Activated naive CD8-positive, alpha-beta T cell treated with anti-CD3 and anti-CD28 coated beads, Interleukin-2, amount 50 U/mL, for 16 hours (primary cell): ENCODE data around the gene CCDC149.

Experiments used
- DNase-seq: peaks from one replicate; pipeline ENCODE4 v3.0.0-alpha.2; 2020; ENCODE audit warnings: low read depth, low spot score

The CCDC149 gene

DNA sequence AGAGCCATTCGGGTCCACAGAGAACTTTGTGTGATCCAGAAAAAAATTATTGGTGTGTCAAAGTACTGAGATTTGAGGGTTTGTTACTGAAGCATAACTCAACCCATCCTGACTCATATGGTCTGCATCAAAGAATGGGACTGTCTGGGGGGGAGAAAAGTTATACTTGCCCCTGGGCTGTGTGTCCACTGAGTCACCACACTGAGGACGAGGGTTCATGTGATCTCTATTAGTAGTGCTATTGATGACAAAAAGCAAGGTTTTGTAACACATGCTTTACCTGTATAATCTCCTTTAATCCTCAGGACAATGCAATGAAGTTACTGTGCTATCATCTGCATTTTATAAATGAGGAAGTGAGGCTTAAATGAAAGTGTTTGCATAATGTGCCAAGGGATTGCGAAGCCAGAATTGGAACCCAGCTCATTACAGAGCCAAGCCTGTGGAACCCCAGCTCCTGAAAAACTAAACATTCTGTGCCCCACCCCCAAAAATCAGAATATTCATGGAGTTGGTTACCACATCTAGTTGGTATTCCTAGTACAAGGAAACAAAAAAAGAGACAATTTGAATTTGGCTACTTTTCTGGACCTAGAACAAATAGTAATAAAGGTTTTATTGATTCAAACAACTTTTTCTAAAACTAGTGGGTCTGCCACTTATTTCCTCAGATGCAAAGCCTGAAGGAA, 31.2 kb downstream of the CCDC149 start:
- DNase-seq = no peak

DNA sequence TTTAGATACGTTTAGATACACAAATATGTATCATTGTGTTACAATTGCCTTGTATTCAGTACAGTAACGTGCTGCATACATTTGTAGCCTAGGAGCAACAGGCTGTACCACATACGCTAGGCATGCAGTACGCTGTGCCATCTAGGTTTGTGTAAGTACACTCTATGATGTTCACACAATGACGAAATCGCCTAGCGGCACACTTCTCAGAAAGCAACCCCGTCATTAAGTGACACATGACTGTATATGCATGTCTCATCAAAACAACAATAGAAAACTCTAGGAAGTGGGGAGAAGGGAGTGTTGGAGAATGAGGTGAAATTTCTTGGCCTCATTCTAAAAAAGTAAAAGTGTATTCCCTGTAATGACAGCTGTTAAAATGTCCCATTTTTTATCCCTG, 32.7 kb downstream of the CCDC149 start:
- no peak for DNase-seq

DNA sequence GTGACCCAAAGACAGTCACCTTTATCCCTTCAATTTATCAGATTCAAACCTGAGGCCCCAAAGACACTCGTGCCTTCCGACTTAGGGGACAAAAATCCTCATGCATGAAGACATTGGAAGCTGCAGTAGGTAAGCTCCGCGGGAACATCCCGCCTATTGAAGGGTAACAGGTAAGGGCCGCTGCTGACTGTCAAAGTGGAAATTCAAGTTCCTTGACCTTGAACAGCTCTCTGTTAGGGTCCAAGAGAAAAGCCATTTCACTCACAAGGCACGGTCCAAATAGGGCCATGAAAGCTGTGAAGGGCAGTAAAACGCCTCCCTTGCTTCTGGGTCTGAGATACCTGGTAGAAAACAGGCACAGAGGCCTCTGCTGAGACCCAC, 34.2 kb downstream of the CCDC149 start:
- DNase-seq = no peak

DNA sequence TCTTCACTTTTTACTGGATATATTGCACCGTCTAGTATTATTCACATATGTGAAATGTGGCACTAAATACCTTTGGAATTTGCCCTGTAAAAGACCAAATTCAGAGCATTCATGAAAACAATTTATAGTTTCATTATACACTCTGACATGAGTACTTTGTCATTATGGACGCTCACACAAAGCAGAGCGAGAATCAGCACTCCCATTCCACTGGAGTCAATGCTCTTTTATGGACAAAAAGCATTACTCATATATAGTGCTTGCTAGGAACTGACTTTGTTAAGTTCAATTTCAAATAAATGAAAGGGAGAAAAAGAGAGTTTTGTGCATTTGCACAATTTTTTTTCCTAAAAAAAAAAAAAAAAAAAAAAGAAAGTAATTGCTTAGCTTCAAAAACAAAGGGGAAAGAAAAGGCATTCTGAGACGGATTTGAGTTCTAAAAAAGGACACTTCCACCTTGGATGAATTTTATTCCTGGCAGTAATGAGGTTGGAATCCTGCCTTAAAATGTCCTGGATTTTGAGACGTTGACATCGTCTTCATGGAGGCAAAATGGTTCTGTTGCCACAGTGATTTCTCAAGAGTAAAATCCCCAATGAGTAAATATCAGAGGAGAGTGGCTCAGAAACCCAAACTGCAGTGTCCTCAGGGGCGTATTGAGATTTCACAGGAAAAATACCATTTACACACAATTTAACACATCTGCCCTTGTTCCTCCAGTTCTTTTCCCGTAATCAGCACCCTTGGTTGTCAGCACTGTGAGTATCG, 34.8 kb downstream of the CCDC149 start:
- DNase-seq = no peak

DNA sequence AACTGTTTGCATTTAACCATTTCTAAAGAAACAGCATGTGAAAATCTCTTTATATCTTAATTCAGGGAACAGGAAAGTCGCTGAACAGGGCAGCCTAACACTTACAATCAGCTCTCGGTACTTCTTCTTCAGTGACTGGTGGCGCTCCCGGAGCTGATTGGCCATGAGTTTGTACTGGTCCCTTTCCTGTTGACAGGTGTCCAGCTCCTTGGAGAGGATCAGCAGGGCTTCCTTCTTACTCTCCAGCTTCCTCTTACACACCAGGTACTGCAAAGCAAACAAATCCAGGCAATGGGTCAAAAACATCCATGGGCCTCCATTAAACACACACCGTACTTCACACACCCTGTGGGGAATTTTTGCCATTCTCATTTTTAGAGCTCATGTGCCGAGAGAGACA, 36.4 kb downstream of the CCDC149 start:
- DNase-seq = no peak

DNA sequence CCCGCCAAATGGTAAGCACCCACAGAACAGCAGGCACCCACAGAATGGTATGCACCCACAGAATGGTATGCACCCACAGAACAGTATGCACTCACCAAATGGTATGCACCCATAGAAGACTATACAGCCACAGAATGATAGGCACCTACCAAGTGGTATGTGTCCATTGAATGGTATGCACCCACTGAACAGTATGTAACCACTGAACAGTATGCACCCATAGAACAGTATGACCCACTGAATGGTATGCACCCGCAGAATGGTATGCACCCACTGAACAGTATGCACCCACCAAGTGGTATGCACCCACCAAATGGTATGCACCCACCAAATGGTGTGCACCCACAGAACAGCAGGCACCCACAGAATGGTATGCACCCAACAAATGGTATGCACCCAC, 40.1 kb downstream of the CCDC149 start:
- no peak for DNase-seq

DNA sequence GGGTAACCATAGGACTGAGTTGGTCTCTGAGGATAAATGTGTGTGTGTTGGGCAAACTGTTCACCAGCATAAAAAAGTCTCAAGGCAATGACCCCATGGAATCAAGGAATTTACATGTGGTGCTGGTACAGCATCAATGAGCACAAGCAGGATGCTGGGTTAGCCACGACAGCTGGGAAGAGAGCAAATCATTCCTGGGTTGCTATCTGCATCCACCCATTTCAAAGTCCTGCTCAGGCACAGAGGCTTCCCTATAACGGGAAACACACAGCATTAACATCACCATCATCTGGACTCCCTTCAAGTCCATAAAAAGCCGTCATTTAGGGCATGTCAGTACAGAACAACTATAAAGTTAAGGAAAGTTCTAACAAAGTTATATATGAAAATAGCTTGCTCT, 41.6 kb downstream of the CCDC149 start:
- DNase-seq = no peak

DNA sequence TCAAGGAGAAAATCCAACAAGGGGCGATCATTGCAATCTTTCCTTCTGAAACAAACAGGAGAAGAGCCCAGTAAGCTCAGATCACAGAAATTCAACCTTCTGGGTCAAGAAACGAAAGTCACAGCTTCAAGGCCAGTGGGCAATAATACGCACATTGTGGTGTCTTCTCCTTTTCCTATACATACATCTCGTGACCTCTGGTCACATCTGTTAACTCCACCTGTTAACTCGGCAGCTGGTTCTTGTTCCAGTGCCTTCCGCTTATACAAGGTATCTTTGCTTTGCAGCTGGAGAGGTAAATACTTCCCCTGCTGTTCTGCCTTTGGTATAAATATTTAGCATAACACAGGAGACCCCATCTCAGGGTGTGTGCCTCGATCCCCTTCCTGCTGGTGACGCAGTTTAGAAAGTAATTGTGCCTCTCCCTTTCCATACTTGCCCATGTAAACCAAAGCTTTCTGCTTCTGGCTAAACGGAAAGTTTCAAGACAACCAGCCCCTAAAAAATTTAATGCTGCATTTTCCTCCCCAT, 45.0 kb downstream of the CCDC149 start:
- DNase-seq = no peak

DNA sequence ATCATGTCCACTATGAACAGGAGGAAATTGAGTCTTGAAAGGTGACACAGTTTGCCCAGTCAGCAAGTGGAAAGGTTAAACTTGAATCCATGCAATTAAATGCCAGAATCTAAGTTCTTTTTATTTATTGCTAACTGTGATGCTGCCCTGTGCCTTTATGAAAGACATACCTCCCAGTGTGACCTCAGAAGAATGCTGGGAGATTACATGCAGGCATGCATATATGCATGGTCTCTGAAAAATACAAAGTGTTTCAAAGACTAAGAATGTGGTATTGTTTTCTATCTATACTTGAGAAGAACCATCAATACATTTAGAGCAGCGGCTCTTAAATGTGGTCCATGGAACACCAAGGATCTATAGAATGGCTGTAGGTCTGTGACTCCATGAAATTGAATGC, 45.6 kb downstream of the CCDC149 start:
- DNase-seq = no peak

DNA sequence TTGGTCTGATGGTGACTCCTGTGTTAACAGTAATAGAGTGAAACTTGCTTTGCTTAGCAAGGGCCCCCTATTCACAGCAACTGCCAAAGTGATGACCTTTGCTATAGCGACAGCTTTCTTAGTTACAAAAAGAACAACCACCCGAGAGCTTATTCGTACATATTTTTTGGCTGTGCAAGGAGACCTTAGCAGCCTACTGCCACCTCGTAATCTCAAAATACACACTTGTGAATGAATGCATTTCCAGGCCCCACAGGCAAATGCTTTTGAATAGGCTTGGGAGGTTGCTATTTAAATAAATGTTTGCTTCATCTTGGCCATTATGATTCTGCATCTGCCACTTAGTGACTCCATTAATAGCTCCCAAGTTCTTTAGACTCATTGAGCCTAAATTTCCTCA, 47.4 kb downstream of the CCDC149 start:
- no peak for DNase-seq

DNA sequence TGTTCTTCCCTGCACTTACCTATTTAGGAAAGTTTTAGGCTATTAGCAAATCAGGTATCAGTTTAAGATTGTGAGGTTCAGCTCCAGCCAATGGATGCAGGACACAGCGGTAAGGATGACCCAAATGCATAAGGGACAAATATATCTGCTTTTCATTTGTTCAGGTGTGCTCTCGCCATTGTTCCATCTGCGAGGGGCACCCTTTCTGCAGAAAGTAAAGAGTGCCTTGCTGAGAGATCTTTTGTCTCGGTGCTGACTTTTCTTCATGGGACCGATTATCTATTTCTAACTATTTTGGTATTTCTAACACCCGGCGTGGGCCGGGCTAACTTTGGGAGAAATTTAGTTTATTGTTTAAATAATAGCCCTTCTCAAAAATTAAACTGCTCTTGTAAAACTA, 49.0 kb downstream of the CCDC149 start:
- DNase-seq = no peak

DNA sequence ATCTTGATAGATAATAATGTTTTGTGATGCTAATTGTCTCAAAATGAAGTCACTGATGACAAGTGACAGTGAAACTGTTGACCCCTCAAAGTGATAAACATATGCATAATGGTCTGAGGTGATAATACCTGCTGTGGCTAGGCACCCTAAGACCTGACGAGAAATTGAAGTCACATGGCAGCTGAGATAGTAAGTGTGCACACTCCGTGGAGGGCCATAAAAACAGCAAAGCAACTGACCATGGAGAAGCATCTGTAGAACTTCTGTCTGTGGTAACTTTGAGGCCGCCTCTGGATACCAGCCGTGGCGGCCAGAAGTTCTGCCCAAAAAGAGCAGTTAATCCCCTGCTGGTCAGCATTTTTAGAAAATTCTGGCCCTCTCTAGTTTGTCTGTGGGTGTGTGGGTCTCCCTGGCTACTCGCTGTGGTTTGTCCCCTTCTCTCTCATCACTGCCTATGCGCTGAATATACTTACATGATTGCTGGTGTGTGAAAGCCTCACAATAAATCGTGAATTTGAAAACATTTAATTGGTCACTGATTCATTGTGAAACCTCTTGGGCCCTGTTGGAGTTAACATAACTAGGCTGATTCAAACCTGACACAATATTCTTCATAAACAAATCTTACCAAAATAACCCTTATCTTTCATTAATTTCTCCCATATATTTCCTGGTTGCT, 50.6 kb downstream of the CCDC149 start:
- no peak for DNase-seq

DNA sequence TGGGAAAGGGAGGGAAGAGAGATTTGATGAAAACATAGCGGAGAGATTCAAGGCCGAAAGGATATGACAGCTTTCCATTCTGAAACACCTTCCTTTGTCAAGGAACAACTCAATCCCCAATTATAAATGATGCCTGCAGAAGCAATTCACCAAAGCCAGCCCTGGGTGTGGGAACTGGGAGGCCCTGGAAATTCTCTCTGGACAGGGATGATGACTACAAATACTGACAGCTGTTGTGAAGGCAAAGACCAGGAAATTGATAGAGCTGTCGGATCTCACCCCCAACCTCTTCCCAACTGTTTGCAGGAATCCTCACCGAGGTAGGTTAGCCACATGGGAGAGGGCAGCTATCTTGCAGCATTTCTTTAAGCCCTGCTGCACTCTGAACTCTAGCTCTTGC, 54.3 kb downstream of the CCDC149 start:
- no peak for DNase-seq

DNA sequence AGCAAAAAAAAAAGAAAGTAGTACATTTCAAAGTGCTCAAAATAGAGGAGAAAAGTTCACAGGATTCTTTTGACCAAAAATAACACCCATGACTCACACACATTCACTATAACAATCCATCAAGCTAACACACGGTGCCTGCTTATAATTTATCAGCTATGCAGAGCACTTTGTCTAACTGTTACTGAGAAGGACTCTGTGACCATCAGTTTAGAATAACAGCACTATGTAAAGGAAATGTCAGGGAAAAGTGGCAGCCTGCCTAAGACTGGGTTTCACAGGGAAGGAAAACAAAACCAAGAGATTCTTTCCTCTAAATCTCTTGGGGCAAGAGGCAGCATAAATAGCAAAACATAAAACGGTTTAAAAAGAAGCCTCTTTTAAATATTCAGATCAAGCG, 54.8 kb downstream of the CCDC149 start:
- no peak for DNase-seq

DNA sequence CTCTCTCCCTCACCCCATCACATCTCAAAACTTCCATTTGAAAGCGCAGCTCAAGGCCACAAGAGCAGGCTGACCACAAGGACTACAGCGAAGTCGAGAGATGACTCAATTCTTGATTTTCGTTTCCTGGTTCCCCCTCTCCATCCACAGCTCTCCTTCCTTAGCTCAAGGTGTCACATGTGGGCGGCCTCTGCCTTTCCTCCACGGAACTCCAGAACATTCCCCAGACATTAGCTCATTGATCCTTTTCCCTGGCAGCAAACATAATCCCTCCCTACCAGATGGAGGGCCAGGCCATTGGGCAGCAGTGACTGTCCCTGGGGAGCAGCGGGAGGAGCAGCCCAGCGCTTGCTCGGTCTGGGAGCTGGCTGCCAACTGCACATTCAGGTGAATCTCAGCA, 56.3 kb downstream of the CCDC149 start:
- DNase-seq = no peak

DNA sequence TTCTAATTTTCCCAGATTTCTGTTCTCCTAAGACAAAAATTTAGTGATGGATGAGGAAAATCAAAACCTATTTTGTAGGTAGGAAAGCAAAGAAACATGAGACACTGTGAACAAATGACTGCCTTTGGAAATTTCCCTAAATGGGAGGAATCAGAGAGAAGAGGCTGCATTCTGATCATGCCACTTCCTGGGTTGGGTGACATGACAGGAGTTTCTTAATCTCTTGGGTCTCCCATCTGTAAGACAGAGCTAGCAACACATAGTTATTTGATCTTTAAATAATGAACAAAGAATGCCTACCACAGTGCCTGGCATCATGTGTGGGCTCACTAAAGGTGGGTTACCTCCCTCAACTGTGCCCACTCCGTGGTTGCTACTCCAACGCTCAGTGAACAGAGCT, 57.1 kb downstream of the CCDC149 start:
- DNase-seq = no peak

DNA sequence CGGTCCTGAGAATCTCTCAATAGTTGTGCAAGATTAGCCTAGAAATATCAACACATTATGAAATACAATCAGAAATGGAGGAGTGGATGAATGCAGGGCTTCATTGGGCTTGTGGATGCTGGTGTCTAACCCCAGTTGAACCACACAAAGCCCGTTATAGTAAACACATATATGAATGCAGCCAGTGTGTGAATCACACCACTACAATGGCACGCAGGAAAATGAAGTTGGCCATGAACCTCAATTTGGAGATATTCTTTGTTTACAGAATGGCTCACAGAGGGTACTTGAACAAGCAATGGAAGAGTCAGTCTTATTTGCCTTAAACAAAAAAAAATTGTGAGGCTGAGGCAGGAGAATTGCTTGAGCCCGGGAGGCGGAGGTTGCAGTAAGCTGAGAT, 59.7 kb downstream of the CCDC149 start:
- DNase-seq = no peak

DNA sequence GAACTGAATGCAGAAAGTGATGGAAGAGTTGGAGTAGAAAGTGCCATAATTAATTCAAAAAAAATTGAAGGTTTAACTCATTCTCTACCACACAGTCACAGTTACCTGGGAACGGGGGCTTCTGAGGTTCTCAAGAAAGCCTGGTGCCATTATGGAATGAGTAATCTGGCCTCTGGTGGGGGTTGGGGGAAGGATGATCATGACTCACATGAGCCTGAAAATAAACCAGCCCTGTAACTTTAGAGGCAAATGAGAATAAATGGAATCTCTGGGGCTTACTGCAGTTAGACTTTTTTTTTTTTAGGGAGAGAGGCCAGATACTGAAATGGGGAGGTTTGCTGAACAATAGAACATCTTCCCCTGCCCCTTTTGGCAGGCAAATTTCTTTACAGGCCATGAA, 62.2 kb downstream of the CCDC149 start:
- no peak for DNase-seq

DNA sequence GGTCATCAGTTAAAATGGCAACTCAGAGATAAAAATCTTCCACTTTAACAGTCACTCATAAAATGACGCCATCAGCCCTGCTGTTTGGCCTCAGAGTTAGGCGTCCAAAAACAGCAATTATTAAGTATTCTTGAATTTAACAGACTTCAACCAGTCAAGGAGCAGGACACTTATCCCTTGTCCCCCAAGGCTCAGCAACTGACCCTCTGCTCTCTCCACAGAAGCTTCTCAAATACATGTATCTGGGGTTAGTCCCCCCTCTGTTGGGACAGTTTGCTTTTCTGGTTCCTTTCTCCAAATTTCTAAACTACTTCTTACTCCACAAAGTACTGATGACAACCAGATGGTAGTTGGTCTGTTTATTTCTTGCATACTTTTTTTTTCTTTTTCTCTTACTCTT, 63.1 kb downstream of the CCDC149 start:
- no peak for DNase-seq

DNA sequence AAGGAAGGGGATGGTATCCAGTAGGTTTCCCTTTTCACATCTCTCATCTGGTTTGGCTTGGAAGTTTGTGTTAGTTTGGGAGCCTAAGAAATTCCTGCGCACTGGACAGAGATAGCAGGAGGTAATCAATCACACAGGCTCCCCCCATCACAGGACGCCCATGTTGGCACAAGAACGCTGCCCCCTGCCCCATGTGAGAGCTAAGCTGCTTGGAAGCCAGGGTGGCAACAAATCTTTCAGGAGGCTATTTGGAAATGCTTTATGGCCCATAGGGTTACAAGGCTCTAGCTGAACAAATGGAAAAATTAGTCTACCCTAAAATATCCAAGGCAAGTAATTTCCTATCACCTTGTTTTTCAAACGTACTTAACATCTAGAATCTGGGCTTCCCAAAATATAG, 63.5 kb downstream of the CCDC149 start:
- no peak for DNase-seq

DNA sequence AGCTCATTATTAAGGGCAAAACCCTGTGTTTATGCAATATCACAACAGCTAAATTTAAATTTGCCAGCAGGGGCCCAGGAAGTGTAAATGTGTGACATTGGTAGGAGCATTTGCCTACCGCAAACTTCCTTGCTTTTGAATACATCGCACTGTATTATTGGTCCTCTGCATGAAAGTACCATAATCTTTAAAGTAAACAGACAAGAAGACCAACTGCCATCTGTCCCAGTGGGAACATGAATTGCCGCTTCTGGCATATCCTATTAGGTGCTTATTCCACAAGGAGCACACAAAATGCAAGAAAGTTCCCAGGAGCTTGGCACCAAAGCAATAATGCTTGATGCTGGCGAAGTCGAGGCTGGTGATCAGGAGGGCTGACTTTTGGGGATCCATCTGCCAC, 66.1 kb downstream of the CCDC149 start:
- no peak for DNase-seq

DNA sequence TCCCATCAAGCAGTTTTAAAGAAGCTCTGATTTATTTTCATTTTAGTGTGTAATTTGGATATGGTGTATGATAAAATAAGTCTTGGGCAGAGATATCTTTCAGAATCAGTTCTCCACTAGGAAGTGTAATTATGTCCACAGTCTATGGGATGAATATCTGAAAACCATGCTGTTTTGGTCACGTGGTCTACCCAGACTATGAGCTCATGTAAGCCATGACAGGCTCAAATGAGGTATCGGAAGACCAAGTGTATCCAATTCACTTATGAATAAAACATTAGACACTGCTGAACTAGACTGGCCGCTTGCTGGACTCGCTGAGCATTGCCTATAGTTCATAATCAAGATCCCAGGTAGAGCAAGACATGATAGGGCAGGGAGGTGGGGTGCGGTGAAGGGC, 66.9 kb downstream of the CCDC149 start:
- DNase-seq = no peak

DNA sequence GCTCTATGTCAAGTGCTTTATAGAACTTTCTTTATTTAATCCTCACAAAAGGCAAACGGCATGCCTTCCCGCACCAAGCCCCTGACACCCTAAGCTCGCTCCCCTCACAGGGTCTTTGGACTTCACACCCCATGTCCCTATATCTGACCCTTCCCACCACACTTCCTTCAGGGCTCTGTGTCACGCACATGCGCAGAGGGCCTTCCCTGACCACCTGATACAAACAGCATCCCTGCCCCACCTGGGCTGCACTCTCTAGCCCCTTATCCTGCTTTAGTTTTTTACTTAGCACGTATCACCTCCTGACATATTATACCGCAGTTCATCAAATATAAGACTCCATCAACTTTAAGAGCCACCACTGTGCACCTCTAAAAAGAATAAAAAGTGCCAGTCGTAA, 67.7 kb downstream of the CCDC149 start:
- DNase-seq = no peak
